Stimulated activated CD4-positive, alpha-beta T cell treated with anti-CD3 and anti-CD28 coated beads, Interleukin-4, amount 100 ng/mL, for 24 hours (primary cell): ENCODE results near the gene YDJC.
"Not testable (repeated sequence)": the region's sequence is repeated elsewhere in the genome, so short reads cannot be mapped to it uniquely, and the experiment has no call there.

Source experiments
- DNase-seq: peaks from one replicate; pipeline ENCODE4 v3.0.0-alpha.2; 2020

YDJC gene, protein sequence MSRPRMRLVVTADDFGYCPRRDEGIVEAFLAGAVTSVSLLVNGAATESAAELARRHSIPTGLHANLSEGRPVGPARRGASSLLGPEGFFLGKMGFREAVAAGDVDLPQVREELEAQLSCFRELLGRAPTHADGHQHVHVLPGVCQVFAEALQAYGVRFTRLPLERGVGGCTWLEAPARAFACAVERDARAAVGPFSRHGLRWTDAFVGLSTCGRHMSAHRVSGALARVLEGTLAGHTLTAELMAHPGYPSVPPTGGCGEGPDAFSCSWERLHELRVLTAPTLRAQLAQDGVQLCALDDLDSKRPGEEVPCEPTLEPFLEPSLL

DNA sequence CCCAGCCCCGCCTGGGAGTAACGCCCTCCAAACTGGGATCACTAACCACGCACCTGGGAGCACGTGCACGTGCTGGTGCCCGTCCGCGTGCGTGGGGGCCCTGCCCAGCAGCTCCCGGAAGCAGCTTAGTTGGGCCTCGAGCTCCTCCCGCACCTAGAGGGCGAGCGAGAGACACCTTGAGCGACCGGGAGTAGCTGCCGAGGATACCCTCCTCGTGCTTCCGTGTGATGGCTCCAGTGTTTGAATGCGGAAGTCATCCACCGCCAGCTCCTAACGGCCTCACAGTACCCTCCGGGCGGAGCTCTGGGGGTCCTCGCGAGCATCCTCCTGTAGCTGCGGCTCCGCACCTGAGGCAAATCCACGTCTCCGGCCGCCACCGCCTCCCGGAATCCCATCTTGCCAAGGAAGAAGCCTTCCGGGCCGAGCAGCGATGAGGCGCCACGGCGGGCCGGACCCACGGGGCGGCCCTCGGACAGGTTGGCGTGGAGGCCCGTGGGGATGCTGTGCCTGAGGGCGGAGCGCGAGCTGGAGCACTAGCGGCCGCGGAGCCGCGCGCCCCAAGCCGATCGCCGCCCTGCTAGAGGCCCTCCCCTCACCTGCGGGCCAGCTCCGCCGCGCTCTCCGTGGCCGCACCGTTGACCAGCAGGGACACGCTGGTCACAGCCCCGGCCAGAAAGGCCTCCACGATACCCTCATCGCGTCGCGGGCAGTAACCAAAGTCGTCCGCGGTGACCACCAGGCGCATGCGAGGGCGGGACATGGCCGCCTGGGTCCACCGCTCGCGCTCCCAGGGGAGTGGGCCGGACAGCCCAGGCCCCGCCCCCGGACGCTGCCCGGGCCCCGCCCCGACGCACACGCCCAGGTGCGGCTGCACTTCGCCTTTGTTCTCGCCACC lies at the start of gene YDJC:
Gene YDJC (minus strand): TSS at position 768 of the 895 bp plus-strand sequence. CDS start 8 bp downstream, at position 760.
- DNase-seq: peak; percentile 97

DNA sequence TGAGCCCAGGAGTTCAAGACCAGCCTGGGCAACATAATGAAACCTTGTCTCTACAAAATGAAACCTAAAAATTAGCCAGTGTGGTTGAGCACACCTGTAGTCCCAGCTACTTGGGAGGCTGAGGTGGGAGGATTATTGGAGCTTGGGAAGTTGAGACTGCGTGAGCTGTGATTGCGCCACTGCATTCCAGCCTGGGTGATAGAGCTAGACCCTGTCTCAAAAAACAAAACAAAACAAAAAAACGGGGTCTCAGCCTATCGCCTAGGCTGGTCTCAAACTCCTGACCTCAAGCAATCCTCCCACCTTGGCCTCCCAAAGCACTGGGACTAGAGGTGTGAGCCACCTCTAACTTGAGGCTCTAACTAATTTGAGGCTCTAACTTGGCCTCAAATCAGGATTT lies 49.6 kb upstream of the YDJC start:
- no peak for DNase-seq

DNA sequence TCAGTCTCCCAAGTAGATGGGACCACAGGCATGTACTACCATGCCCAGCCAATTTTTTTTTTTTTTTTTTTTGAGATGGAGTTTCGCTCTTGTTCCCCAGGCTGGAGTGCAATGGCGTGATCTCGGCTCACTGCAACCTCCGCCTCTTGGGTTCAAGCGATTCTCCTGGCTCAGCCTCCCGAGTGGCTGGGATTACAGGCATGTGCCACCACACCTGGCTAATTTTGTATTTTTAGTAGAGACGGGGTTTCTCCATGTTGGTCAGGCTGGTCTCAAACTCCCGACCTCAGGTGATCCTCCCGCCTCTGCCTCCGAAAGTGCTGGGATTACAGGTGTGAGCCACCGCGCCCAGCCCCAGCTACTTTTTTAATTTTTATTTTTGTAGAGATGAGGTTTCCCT lies 49.0 kb upstream of the YDJC start:
- not testable (repeated sequence) for DNase-seq

DNA sequence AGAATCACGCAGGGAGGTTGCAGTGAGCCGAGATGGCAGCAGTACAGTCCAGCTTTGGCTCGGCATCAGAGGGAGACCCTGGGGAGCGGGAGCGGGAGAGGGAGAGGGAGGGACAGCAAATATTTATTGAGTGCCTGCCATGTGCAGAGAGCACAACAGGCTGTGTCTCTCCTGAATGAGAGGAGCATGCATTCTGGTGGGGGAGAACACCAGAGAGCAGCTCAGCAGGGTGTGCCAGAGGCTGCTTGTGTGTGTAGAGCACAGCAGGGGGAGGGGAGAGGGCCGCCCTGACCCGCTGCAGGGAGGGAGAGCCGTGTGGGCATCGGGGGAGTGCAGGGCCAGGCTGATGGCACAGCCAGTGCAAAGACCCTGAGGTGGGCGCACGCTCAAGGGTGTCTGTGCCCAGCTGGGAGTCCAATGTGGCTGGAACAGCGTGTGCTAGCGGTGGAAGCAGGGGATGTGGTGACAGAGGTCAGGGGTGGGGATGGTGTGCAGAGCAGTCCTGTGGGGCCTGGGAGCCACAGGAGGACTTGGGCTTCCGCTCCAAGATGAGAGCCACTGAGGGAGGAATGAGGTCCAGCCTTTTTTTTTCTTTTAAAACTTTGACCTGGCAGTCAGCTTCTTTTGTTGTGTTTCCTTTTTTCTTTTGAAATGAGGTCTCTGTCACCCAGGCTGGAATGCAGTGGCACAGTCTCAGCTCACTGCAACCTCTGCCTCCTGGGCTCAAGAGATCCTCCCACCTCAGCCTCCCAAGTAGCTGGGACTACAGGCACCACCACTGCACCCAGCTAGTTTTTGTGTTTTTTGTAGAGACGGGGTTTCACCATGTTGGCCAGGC lies 48.0 kb upstream of the YDJC start:
- no peak for DNase-seq

DNA sequence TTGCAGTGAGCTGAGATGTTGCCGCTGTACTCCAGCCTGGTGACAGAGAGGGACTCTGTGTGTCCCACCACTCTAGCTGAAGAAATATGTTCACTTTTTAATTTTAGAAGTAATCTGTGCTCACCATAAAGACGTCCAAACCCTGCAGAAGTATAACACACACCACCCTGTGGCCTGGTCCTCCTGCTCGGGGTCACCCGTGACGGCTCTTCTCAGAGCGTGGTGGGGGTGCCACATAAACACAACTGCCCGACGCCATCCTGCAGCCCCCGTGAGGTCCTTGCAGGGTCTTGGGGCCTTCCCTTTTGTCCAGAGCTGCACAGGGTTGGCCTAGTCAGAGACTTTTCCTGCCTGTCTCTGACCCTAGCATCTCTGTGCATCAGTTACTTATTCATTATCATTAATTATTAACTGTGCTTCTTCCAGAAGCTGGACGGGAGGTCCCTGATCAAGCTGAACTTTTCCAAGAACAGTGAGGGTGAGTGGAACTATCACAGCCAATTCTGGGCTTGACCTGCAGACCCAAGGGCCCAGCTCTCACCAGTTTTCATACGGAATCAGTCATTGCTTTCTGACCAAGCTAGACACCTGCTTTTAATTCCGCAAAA lies 44.9 kb upstream of the YDJC start:
- no peak for DNase-seq

DNA sequence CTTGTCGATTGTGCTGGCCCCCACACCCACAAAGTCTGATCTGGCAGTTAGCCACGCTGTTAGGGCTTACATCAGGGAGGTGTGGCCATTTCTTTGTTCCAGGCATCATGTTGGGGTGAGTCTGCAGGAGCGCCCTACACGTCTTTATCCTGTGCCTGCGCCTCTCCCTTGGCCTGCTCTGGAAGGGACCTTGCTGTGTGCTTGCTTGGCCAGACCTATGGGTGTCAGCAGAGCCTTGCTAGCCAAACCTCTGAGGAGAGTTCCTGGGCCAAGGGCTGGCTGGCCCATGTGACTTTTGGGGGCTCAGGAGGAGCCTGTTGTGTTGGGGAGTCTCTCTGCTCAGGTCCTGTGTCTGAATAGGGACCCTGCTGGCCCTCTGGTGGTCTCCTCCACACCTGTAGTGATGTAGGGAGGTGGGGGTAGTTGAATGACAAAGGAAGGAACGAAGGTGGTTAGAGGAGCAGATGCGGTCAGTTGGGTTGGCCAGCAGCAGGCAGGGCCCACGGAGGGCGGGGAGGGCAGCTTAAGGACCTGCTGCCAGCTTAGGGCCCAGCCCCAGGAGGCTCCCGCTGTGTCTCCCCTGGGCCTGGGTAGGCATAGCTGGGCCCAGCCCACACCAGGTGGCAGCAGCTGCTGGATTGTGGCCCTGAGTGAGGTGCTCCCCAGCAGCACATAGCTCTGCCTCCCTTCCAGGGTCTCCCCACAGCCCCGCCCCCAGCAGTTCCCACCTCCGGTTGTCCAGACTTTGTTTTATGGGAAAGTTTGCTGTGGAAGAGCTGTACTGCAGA lies 43.9 kb upstream of the YDJC start:
- DNase-seq: no peak

DNA sequence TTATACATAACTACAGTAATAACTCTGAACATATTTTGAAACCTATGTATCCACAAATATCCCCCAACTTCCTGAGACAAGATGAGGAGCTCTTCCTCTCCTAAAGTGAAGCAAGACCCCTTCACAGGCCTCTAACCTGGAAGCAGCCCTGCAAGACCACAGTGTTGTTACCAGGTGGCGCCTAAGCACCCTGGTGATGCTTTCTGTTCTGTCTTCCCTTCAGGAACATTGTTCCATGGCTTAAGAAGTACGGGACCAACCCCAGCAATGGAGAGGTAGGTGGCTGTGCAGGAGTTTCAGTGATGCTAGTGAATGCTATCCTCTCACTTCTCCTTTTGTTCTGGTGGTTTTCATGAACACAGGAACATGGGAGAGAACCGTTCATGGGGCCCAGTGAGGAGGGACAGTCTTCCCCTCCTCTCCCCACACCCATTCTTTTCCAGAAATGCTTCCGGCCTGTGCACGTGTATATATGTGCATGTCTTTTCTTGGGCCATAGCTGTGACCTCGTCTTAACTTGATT lies 42.3 kb upstream of the YDJC start:
- DNase-seq: no peak

DNA sequence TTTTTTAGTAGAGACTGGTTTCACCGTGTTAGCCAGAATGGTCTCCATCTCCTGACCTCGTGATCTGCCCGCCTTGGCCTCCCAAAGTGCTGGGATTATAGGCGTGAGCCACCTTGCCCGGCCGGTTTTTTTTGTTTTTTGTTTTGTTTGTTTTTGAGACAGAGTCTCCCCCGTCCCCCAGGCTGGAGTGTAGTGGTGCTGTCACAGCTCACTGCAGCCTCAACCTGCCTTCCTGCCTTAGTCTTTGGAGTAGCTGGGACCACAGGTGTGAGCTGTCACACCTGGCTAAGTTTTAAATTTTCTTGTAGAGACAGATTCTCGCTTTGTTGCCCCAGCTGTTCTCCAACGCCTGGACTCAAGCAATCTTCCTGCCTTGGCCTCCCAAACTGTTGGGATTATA lies 39.2 kb upstream of the YDJC start:
- DNase-seq: no peak

DNA sequence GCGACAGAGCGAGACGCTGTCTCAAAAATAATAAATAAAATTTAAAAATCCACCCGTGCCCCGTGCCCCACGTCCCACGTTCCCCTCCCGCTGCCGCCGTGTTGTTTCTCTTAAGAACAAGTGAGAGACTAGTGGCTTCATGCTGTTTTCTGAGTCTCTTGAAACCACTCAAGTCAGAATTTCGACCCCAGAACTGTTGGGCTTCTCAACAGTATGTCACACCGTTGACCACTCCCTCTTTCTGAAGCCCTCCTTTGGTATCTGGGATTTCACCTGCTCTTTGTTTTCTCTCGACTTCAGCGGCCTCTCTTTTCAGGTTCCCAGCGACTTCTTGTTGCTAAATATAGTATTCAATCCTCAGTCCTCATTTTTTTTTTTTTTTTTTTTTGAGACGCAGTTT lies 37.0 kb upstream of the YDJC start:
- DNase-seq: no peak

DNA sequence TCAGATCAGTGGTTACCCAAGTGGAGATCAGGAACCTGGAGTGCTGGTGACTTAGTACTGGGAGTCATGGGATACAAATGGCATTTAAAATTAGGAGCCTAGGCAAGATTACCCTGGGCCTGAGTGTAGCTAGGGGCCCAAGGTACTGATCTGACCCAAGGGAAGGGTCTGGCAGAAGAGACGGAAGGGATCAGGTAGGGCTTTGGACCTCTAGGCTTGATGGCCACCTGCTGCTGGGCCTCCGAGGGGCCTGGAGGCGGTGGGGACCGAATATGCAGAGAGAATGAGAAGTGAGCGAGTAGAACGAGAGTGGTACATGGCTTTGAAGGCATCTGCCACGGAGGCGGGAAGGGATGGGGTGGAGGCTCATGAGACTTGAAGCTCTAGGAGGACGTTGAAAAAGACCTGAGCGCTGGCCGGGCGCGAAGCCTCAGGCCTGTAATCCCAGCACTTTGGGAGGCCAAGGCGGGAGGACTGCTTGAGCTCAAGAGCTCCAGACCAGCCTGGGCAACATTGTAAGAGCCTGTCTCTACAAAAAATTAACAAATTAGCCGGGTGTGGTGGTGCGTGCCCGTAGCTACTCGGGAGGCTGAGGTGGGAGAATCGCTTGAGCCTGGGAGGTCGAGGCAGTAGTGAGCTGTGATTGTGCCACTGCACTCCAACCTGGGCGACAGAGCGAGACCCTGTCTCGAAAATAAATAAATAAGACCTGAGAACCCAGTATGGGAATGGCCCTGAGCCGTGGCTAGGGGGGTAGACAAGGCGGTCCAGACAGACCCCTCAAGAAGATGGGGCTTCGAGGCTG lies 35.4 kb upstream of the YDJC start:
- DNase-seq: no peak

DNA sequence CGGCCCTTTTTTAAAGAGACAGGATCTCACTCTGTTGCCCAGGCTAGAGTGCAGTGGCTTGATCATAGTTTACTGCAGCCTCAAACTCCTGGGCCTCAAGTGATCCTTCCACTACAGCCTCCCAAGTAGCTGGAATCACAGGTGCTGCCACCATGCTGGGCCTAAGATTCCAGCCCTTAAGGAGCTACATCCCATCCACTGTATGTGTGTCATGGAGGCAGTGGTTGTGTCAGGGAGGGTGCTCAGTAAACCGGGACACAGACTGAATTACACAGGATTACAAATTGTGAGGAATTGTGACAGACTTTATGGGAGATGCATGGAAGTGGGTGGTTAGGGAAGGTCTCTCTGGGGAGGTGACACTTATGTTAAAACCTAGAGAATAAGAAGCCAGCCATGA lies 33.9 kb upstream of the YDJC start:
- DNase-seq: no peak

DNA sequence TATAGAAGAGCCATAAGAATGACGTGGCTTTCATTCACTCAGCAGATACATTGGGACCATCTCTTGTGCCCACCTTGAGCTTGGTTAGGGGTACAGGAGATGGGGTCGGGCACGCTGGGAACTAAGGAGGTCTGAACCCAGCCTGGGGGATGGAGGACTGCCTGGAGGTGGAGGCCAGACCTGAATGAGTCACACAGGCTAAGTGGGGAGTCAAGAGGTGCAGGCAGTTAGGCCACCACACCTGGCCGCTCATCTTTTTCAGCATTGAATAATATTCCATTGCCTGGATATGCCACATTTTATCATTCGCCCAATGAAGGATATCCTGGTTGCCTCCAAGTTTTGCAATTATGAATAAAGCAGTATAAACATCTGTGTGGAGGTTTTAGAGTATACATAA lies 32.2 kb upstream of the YDJC start:
- DNase-seq: no peak

DNA sequence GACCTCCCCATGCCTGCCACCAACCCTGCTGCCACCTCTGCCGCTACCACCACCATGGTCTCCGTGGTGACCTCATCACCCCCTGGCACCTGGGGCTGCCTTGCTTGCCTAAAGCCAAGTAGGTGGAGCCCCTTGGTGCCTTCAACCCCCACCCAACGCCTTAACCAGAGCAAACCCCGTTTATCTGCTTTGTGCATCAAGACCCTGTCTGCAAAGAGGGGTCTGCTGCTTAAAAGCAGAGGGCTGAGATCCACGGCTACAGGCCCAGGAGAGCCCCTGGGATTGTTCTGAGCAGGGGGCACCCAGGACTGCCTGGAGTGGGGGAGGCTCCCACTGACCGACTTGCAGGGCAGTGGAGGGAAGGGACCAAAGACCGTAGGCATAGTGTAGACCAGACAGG lies 31.1 kb upstream of the YDJC start:
- DNase-seq: no peak

DNA sequence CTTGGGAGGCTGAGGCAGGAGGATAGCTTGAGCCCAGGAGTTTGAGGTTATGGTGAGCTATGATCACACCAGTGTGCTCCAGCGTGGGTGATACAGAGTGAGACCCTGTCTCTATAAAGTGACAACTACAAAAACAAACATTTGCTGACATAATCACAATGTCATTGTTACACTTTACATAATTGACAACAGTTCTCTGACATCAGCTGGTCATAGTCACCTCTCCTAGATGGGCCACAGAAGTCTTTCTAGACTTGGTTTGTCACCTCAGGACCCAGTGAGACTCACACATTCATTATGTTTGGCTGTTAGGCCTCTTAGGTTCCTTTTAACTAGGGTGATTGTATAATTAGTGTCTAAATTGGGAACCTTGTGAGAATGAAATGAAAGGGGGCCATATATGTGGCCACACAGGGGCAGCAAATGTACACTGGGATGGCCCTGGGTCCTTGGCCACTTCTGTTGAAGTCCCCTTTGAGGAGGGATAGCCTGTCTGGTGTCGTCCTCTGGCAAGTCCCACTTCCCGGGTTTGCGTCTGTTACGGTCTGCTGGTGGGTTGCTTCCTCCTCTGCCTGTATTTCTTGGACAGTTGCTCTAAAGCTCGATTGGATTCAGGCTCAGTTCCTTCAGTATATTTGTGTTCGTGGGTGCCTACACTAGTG lies 30.2 kb upstream of the YDJC start:
- no peak for DNase-seq

DNA sequence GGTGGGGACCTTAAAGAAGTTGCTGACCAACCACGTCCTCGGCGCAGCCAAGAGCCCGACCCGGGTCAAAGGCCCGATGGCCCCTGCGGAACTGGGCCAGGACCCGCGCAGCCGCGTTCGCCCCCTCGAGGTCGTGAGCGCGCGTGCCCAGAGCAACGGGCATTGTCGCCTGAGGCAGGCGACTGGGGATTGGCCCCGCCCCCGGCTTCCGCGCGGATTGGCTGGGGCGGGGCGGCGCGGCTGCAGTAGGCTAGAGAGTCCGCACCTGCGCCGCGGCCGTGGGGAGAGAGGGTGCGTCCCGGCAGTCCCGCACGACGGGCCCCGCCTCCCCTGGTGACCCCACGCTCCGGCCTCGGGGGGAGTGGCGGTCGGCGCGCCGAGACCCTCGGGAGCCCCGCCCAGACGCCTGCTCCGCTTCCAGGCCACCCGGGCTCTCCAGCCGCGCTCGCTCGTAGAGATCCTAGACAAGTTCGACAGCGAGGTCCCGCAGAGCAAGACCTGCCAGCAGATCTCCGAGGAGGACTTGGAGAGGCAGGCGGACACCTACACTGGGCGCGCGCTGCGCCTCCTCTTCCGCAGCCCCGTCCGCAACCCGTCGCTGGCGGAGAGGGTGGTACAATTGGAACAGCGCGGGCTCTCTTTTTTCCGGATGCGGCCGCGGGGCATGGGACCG lies 27.7 kb upstream of the YDJC start:
- DNase-seq: peak; percentile 80

DNA sequence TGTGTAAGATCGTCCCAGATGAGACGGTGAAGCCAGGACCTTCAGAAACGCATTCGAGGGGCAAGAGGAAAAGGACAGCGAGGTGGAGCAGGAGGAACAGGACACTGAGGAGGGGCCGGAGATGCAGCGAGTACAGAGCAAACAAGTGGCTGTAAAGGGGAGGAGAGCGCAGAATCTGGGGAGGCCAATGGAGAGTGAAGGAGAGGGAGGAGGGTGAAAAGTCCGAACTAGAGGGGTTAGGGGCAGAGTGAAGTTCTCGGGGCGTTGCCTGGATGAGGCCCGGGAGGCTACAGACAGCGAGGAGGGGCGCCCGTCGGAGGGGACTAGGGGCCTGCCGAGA lies 27.2 kb upstream of the YDJC start:
- no peak for DNase-seq

DNA sequence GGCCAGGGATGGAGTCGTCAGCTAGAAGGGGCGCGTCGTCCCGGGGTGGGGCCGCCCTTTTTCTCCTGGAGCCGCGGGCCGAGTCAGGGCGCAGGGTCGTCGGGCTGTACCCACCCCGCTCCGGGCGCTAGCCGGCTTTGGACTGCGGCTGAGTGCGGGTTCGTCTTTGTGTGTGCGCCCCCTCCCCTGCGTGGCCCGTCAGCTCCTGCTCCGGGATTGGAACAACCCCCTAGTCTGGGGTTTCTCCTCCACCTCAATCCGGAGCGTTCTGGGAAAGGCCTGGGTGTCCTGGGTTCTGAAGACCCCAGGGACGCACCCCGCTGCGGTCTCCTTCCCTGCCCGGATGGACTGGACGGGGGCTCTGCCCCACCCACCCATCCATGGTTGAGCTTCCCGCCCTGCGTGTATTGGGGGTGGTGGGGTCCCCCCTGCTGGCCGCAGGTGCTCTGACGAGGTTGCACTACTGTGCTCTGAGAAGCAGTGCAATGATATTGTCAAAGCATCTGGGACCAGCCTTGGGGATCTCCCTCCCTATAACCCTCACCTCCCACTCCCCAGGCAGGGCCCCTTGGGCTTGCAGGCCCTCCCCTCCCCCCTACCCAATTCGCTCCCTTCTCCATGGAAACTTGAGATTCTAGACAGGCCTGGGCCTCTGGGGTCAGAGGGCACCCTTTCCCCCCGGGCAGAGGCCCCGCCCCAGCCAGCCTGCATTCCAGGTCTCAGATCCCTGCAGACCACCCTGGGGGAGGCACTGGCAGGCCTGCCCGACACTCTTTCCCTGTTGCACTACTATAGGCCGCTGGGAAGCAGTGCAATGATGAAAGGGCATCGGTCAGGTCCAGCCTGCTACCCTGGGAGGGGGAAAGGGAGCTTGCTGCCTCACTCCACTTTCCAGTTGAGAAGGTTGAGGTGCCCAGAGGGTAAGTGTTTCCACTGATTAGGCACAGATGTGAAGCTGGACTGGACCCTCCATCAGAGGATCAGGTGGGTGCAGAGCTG lies 23.0 kb upstream of the YDJC start:
- DNase-seq: no peak

DNA sequence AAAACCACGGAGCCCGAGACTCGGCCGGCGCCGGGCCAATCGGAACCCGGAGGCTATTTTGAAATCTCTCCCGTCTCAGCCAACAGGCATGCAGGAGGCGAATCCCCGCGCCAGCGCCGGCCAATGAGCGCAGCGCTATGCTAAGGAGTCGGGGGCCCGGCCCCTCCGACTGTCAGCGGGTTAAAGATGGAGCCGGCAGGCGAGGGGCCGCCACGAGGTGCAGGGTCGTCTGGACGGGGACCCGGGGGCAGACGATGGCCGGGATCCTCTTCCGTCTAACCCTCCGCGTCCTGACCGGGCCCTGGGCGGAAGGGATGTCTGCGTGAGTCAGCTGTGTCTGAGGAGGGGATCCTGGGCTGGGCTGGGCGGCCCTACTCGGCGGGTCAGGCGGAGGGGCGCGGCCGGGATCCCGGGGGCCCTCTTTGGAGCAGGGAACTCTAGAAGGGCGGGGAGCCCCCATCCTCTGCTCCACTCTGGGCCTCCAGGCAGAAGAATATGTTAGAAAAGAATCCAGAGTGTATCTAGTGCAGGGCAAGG lies 22.3 kb upstream of the YDJC start:
- DNase-seq: peak; percentile 87
